WI38 (cell line): ENCODE results near the gene IQGAP3.
A peak's percentile ranks its signal among the peaks of the same experiment; 100 is the strongest.

Experiments used
- H3K4me3 ChIP-seq: 2 replicates; pipeline ENCODE4 v1.5.1; 2011; ENCODE audit warnings: low read depth, mild to moderate bottlenecking, control low read depth, low read length
- TF ChIP-seq, protein P1 (sequence below): IDR thresholded peaks from 2 replicates; pipeline ENCODE4 v1.5.1; 2012; ENCODE audit warnings: low read depth, mild to moderate bottlenecking, control low read depth, low read length

IQGAP3 gene

DNA sequence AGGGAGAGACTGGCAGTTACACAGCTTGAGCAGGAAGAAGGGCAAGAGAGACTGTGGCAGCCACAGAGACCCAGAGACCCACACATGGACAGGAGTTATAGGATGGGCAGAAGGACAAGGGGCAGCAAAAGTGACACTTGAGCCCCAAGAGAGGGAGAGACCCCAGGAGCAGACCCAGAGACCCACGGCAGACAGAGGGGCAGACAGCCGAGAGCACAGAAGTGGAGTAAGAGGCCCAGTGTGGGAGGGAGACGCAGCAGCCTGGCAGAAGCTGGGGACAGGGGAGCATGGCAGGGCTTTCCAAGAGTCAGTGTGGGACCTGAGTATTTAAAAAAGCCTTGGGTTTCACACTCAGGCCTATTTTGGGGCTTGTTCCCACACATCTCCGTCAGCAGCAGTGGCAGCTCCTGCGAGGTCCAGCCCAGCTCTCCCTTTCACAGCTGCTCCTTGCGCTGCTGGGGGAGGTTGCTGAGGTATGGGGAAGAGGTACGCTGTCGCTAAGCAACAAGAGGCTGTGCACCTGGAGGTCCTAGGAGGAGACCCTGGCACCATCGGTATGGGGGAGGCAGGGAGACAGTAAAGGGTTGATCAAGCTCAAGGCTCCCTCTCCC is 62.8 kb downstream of the IQGAP3 start:
- TF ChIP-seq, protein P1, sequence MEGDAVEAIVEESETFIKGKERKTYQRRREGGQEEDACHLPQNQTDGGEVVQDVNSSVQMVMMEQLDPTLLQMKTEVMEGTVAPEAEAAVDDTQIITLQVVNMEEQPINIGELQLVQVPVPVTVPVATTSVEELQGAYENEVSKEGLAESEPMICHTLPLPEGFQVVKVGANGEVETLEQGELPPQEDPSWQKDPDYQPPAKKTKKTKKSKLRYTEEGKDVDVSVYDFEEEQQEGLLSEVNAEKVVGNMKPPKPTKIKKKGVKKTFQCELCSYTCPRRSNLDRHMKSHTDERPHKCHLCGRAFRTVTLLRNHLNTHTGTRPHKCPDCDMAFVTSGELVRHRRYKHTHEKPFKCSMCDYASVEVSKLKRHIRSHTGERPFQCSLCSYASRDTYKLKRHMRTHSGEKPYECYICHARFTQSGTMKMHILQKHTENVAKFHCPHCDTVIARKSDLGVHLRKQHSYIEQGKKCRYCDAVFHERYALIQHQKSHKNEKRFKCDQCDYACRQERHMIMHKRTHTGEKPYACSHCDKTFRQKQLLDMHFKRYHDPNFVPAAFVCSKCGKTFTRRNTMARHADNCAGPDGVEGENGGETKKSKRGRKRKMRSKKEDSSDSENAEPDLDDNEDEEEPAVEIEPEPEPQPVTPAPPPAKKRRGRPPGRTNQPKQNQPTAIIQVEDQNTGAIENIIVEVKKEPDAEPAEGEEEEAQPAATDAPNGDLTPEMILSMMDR: no peak
- H3K4me3 ChIP-seq: no peak overlapping the region

DNA sequence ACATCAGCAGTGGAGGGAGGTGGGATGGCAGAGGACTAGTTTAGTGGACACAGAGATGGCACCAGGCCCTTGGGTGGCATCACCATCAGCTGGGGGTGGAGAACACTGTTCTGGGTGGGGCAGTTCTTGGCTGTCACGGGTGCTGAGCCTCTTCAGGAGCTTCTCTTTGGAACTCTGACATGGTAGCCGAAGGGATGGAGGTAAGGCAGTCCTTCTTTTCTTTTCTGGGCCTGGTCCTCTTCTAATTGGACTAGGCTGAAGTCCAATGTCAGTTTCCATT is 63.5 kb downstream of the IQGAP3 start:
- TF ChIP-seq, protein P1: no peak
- no peak overlapping the region for H3K4me3 ChIP-seq

DNA sequence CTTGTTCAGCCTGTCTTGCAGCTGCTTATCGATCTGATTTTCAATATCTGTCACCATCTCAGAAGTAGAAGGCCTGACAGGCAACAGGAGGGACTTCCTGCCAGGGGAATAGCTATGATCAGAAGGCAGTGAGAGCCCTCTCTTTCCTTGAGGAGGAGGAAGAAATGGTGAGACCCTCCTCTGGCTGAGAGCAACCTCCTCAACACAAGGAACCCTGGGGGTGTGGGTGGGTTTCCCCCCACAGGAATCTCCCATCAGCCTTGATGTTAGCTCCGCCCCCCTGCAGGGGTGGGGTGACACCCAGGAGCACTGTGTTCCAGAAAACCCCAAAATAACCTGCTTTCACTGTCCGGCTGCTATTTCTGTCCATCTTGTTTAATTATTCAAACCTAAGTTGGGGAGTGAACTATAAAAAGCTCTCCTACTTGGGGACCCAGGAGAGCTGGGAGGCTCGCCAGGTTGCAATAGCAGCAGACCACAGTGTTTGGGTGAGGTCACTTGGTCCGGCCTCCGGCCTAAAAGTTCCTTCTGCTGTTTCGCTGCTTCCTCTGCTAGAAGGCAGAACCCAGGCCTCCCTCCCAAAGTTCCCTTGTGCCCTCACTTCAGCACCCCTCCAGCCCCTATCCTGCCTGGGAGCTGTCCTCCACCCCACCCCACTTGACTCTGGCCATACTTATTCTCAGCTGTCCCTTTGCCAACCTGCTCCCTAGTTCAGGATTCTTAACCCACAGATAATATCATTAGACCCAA is 64.0 kb downstream of the IQGAP3 start:
- no peak overlapping the region for H3K4me3 ChIP-seq
- TF ChIP-seq, protein P1: no peak

DNA sequence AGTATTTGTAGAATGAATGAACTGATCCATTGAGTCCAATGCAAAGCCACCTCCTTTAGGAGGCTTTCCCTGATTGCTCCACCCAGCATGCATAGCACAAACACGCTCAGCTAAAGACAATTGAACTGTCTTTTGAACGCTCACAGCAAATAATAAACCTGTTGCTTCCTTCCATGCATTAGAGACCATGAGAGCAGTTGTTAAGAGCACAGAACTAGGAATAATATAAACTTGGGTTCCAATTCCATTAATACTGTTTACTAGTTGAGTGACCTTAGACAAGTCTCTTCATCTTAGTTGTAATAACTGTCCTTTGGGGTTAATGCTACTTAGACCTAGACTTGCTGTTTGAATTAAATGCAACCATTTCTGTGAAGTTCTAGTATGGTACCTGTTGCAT is 65.9 kb downstream of the IQGAP3 start:
- TF ChIP-seq, protein P1: no peak
- H3K4me3 ChIP-seq: no peak overlapping the region

DNA sequence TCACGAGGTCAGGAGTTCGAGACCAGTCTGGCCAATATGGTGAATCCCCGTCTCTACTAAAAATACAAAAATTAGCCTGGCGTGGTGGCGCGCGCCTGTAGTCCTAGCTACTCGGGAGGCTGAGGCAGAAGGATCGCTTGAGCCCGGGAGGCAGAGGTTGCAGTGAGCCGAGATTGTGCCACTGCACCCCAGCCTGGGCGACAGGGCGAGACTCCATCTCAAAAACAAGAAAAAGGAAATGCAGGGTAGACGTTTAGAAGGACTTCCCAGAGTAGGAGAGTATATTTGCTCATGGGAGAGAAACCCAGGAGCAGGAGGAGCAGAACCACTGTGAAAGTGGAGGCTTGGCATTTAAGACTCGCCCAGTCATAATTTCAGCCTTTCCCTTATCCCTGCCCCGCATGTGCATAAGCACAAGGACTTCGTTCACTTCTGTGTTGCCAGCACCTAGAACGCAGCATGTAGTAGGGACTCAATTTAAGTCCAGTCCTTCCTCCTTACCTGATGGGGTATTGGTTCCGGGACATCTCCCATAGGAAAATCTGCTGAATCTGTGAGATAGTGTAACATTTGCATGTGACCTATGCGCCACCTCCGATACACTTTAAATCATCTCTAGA is 66.6 kb downstream of the IQGAP3 start:
- no peak overlapping the region for H3K4me3 ChIP-seq
- TF ChIP-seq, protein P1: no peak

DNA sequence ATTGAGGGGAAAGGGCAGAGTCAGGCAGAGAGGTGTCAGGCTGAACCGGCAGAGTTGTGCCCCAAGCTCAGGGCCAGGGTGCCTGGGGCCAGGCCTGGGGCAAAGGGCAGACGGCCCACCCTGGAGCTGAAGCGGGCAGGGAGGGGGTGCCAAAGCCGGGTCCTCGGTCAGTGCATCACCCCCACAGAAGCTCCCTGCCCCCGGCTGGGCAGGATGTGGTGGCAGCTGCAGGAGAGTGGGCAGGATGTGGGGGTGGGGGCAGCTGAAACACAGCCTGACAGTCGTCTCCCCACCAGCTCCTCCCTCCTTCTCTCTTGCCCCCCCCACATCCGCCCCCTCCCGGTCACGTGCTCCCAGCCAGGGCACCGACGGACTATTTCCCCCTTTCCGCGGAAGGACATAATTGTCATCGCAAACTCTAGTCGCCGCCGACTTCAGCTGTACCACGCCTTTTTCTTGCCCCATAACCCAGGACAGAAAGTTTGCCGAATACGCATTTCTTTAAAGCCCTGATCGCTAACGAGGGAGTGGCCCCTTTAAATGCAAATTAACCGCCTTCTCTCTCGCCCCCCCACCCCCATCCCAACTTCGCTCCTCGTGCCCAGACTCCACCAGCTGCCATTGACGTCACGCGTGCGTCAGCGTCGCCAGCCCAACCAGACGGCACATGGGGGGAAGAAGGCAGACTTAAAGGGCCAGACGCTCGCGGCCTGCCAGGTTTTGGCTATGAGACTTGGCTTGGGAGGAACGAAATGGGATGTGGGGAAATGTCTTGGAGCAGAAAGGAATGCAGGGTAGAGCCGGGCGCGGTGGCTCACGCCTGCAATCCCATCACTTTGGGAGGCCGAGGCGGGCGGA is 67.3 kb downstream of the IQGAP3 start:
- H3K4me3 ChIP-seq: peak overlapping the region; percentile 36
- TF ChIP-seq, protein P1: no peak
